DOHH2 (cell line): ENCODE results near the gene VIL1.

ENCODE experiments used
- H3F3A ChIP-seq: fragments of 200-600 bp; sonication (generic), shearing (Covaris generic); 2 replicates; pipeline ENCODE4 v1.6.0; 2016; ENCODE audit warnings: antibody characterized with exemption, mild to moderate bottlenecking; ENCODE audit not compliant: control insufficient read depth, insufficient read depth
- H3K27ac ChIP-seq: fragments of 200-600 bp; sonication (generic); 2 replicates; pipeline ENCODE4 v1.5.1; 2014; ENCODE audit warnings: low read depth, mild to moderate bottlenecking, low read length, moderate library complexity
- H3K27me3 ChIP-seq: fragments of 200-600 bp; sonication (generic); 2 replicates; pipeline ENCODE4 v1.6.1; 2014; ENCODE audit warnings: mild to moderate bottlenecking, low read length, mixed read lengths; ENCODE audit not compliant: control insufficient read depth
- H3K36me3 ChIP-seq: fragments of 200-600 bp; sonication (generic); 2 replicates; pipeline ENCODE4 v1.6.1; 2014; ENCODE audit warnings: mild to moderate bottlenecking, low read length, moderate library complexity, mixed read lengths; ENCODE audit not compliant: control insufficient read depth
- H3K4me1 ChIP-seq: fragments of 200-600 bp; sonication (generic); 2 replicates; pipeline ENCODE4 v1.6.1; 2014; ENCODE audit warnings: mild to moderate bottlenecking, low read length, mixed read lengths; ENCODE audit not compliant: control insufficient read depth
- H3K4me2 ChIP-seq: fragments of 200-600 bp; sonication (generic); 2 replicates; pipeline ENCODE4 v1.6.0; 2014; ENCODE audit warnings: mild to moderate bottlenecking, low read length, moderate library complexity
- H3K4me3 ChIP-seq: fragments of 200-600 bp; sonication (generic); 2 replicates; pipeline ENCODE4 v1.5.1; 2014; ENCODE audit warnings: mild to moderate bottlenecking, low read length, mixed read lengths
- H3K79me2 ChIP-seq: fragments of 200-600 bp; sonication (generic); 2 replicates; pipeline ENCODE4 v1.6.1; 2014; ENCODE audit warnings: mild to moderate bottlenecking, low read length, mixed read lengths; ENCODE audit not compliant: control insufficient read depth
- H3K9me2 ChIP-seq: fragments of 200-600 bp; sonication (generic); replicated peaks from 2 replicates; pipeline ENCODE4 v1.6.1; 2014; ENCODE audit warnings: mild to moderate bottlenecking, low read length, mixed read lengths; ENCODE audit not compliant: control insufficient read depth
- H3K9me3 ChIP-seq: fragments of 200-600 bp; sonication (generic); 2 replicates; pipeline ENCODE4 v1.6.1; 2014; ENCODE audit warnings: antibody characterized with exemption, low read length, mixed read lengths; ENCODE audit not compliant: control insufficient read depth, insufficient read depth
- H4K20me1 ChIP-seq: fragments of 200-600 bp; sonication (generic); 2 replicates; pipeline ENCODE4 v1.6.0; 2014; ENCODE audit warnings: low read depth, mild to moderate bottlenecking, antibody characterized with exemption, low read length, moderate library complexity; ENCODE audit not compliant: control insufficient read depth, insufficient read depth
- CTCF ChIP-seq: fragments of 200-600 bp; sonication (generic); IDR thresholded peaks from one replicate; pipeline ENCODE4 v1.5.1; 2014; ENCODE audit warnings: antibody characterized with exemption, mild to moderate bottlenecking, low read depth, low read length; ENCODE audit not compliant: poor library complexity, severe bottlenecking
- EZH2phosphoT487 ChIP-seq: fragments of 200-600 bp; sonication (generic); IDR thresholded peaks from 2 replicates; pipeline ENCODE4 v1.6.1; 2017; ENCODE audit warnings: borderline replicate concordance, mild to moderate bottlenecking, antibody characterized with exemption, low read length, moderate library complexity, mixed read lengths

Gene VIL1

GRCh38 chr2:218419630-218420216 is 800 bp downstream of the VIL1 start:
- H4K20me1 ChIP-seq, result no peaks in the 10 kb centered on the region
- H3K9me2 ChIP-seq, result no peaks in the 10 kb centered on the region
- no peak overlapping the region for H3K4me2 ChIP-seq
- TF ChIP-seq CTCF (no peak), EZH2phosphoT487 (no peak)
- peaks cover 3% of the 10 kb centered on the region; the same call in 1 of the 2 replicates for H3F3A ChIP-seq
- H3K27me3 ChIP-seq, result no peaks in the 10 kb centered on the region
- H3K27ac ChIP-seq, result no peak overlapping the region
- no peaks in the 10 kb centered on the region for H3K9me3 ChIP-seq
- H3K79me2 ChIP-seq, result no peaks in the 10 kb centered on the region
- no peak overlapping the region for H3K4me3 ChIP-seq
- H3K4me1 ChIP-seq, result no peaks in the 10 kb centered on the region
- no peaks in the 10 kb centered on the region for H3K36me3 ChIP-seq

GRCh38 chr2:218421027-218421426 is 2.1 kb downstream of the VIL1 start:
- TF ChIP-seq CTCF (no peak), EZH2phosphoT487 (no peak)
- Histone ChIP-seq H3K4me2 (no peak overlapping the region), H3K4me3 (no peak overlapping the region), H3F3A (peaks cover 3% of the 10 kb centered on the region; the same call in 1 of the 2 replicates), H3K4me1 (no peaks in the 10 kb centered on the region), H3K27me3 (no peaks in the 10 kb centered on the region), H3K9me2 (no peaks in the 10 kb centered on the region), H4K20me1 (no peaks in the 10 kb centered on the region), H3K27ac (no peak overlapping the region), H3K36me3 (no peaks in the 10 kb centered on the region), H3K9me3 (no peaks in the 10 kb centered on the region), H3K79me2 (no peaks in the 10 kb centered on the region)

GRCh38 chr2:218422403-218423086 is 3.6 kb downstream of the VIL1 start:
- H3K27ac ChIP-seq, result no peak overlapping the region
- no peak overlapping the region for H3K4me2 ChIP-seq
- H3K36me3 ChIP-seq, result no peaks in the 10 kb centered on the region
- H3K27me3 ChIP-seq, result no peaks in the 10 kb centered on the region
- no peaks in the 10 kb centered on the region for H3K9me2 ChIP-seq
- H3K4me3 ChIP-seq, result no peak overlapping the region
- TF ChIP-seq CTCF (no peak), EZH2phosphoT487 (no peak)
- no peaks in the 10 kb centered on the region for H3K9me3 ChIP-seq
- H3K79me2 ChIP-seq, result no peaks in the 10 kb centered on the region
- no peaks in the 10 kb centered on the region for H3F3A ChIP-seq
- H3K4me1 ChIP-seq, result no peaks in the 10 kb centered on the region
- H4K20me1 ChIP-seq, result no peaks in the 10 kb centered on the region
